Measurements from ENCODE around the gene LMX1A.

DNA sequence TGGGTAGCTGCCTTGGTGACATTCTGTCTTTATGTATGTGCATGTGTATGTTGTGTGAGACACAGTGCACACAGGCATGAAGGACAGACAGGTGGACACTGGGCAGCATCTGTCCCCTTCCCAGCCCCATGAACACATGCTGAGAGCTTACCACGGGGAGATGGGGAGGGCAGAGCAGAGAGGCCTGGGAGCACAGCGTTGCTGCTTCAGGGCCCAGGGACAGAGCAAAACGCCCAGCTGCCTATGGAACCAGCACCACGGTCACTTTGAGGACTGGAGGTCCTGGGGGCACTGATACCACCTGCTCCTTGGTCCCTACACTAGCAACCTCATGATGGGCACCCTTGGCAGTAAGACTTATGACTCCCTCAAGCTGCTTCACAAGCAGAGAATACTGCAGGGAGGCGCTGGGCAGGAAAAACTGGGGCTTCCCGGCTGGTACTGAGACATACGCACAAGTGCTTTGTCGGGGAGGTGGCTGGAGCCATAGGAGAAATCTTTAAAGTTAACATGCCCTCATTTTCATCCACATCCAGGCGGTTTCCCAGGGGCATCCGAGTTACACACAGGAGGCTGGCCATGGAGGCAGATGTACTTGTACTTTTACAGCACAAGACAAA, 40.3 kb downstream of the LMX1A start:
- no peak for TF ChIP-seq POLR2A (IDR thresholded peaks at IDR 0.05)
- TF ChIP-seq, protein P1, sequence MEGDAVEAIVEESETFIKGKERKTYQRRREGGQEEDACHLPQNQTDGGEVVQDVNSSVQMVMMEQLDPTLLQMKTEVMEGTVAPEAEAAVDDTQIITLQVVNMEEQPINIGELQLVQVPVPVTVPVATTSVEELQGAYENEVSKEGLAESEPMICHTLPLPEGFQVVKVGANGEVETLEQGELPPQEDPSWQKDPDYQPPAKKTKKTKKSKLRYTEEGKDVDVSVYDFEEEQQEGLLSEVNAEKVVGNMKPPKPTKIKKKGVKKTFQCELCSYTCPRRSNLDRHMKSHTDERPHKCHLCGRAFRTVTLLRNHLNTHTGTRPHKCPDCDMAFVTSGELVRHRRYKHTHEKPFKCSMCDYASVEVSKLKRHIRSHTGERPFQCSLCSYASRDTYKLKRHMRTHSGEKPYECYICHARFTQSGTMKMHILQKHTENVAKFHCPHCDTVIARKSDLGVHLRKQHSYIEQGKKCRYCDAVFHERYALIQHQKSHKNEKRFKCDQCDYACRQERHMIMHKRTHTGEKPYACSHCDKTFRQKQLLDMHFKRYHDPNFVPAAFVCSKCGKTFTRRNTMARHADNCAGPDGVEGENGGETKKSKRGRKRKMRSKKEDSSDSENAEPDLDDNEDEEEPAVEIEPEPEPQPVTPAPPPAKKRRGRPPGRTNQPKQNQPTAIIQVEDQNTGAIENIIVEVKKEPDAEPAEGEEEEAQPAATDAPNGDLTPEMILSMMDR (IDR thresholded peaks at IDR 0.05), result no peak
